T-helper 1 cell treated with Interleukin-12 subunit alpha and Interleukin-12 subunit beta and Interleukin-4 antibody, amounts not matched to agents 30 μg/mL and 1 μg/mL, for 36 hours (primary cell): ENCODE results near the gene EVA1C.
A peak's percentile ranks its signal among the peaks of the same experiment; 100 is the strongest.
"Not testable (repeated sequence)": the region's sequence is repeated elsewhere in the genome, so short reads cannot be mapped to it uniquely, and the experiment has no call there.

ENCODE experiments used
- H3K27ac Mint-ChIP-seq: one replicate; pipeline ENCODE4 v1.8.0; 2021; ENCODE audit warnings: mild to moderate bottlenecking, mixed read lengths
- H3K27me3 Mint-ChIP-seq: one replicate; pipeline ENCODE4 v1.8.0; 2021; ENCODE audit warnings: low read depth, mixed read lengths
- H3K36me3 Mint-ChIP-seq: one replicate; pipeline ENCODE4 v1.8.0; 2021; ENCODE audit warnings: low read depth, mixed read lengths
- H3K4me1 Mint-ChIP-seq: one replicate; pipeline ENCODE4 v1.8.0; 2021; ENCODE audit warnings: low read depth, mixed read lengths
- H3K4me3 Mint-ChIP-seq: one replicate; pipeline ENCODE4 v1.8.0; 2021; ENCODE audit warnings: mild to moderate bottlenecking, moderate library complexity, mixed read lengths
- H3K9me3 Mint-ChIP-seq: one replicate; pipeline ENCODE4 v1.8.0; 2021; ENCODE audit warnings: mixed read lengths

The EVA1C gene

GRCh38 chr21:32382108-32382644 lies 30.3 kb upstream of the EVA1C start:
- Mint-ChIP-seq H3K27ac (no peak overlapping the region), H3K9me3 (no peaks in the 10 kb centered on the region), H3K4me3 (no peak overlapping the region)

GRCh38 chr21:32383812-32384211 lies 28.7 kb upstream of the EVA1C start:
- Mint-ChIP-seq H3K27me3 (no peaks in the 10 kb centered on the region), H3K4me3 (no peak overlapping the region), H3K27ac (no peak overlapping the region), H3K36me3 (peaks cover 18% of the 10 kb centered on the region), H3K4me1 (peaks cover 14% of the 10 kb centered on the region), H3K9me3 (no peaks in the 10 kb centered on the region)

More at GRCh38 chr21:32382108-32382644, 30.3 kb upstream of the EVA1C start:
- H3K36me3 Mint-ChIP-seq = peaks cover 21% of the 10 kb centered on the region
- H3K27me3 Mint-ChIP-seq = no peaks in the 10 kb centered on the region
- H3K4me1 Mint-ChIP-seq = peaks cover 6% of the 10 kb centered on the region

GRCh38 chr21:32386195-32386870 lies 26.2 kb upstream of the EVA1C start:
- H3K4me3 Mint-ChIP-seq = no peak overlapping the region
- H3K36me3 Mint-ChIP-seq = peaks cover 15% of the 10 kb centered on the region
- H3K4me1 Mint-ChIP-seq = peaks cover 27% of the 10 kb centered on the region
- no peaks in the 10 kb centered on the region for H3K27me3 Mint-ChIP-seq
- no peak overlapping the region for H3K27ac Mint-ChIP-seq
- H3K9me3 Mint-ChIP-seq = no peaks in the 10 kb centered on the region

- no peak overlapping the region for H3K4me3 Mint-ChIP-seq
- peaks cover 15% of the 10 kb centered on the region for H3K36me3 Mint-ChIP-seq
- H3K27me3 Mint-ChIP-seq = no peaks in the 10 kb centered on the region
- no peaks in the 10 kb centered on the region for H3K9me3 Mint-ChIP-seq
- peaks cover 29% of the 10 kb centered on the region for H3K4me1 Mint-ChIP-seq
- H3K27ac Mint-ChIP-seq = no peak overlapping the region
Observed at GRCh38 chr21:32387151-32387550, 25.4 kb upstream of the EVA1C start.

GRCh38 chr21:32388306-32388705 lies 24.2 kb upstream of the EVA1C start:
- Mint-ChIP-seq H3K27ac (no peak overlapping the region), H3K36me3 (peaks cover 10% of the 10 kb centered on the region), H3K27me3 (no peaks in the 10 kb centered on the region), H3K4me3 (no peak overlapping the region), H3K9me3 (no peaks in the 10 kb centered on the region), H3K4me1 (peaks cover 30% of the 10 kb centered on the region)

GRCh38 chr21:32389337-32390015 lies 23.0 kb upstream of the EVA1C start:
- Mint-ChIP-seq H3K36me3 (peaks cover 10% of the 10 kb centered on the region), H3K9me3 (no peaks in the 10 kb centered on the region), H3K27ac (no peak overlapping the region), H3K4me3 (no peak overlapping the region), H3K27me3 (no peaks in the 10 kb centered on the region), H3K4me1 (peaks cover 40% of the 10 kb centered on the region)

GRCh38 chr21:32390537-32391224 lies 21.8 kb upstream of the EVA1C start:
- H3K27ac Mint-ChIP-seq, H3K36me3 Mint-ChIP-seq, H3K9me3 Mint-ChIP-seq, H3K27me3 Mint-ChIP-seq: not testable (repeated sequence)
- peak overlapping the region; percentile 25 for H3K4me3 Mint-ChIP-seq
- peaks cover 36% of the 10 kb centered on the region for H3K4me1 Mint-ChIP-seq

GRCh38 chr21:32391755-32392154 lies 20.8 kb upstream of the EVA1C start:
- H3K36me3 Mint-ChIP-seq = peaks cover 6% of the 10 kb centered on the region
- peak overlapping the region; percentile 85 for H3K4me3 Mint-ChIP-seq
- H3K4me1 Mint-ChIP-seq = peaks cover 36% of the 10 kb centered on the region
- H3K27me3 Mint-ChIP-seq = peaks cover 10% of the 10 kb centered on the region
- no peaks in the 10 kb centered on the region for H3K9me3 Mint-ChIP-seq
- H3K27ac Mint-ChIP-seq = no peak overlapping the region

- Mint-ChIP-seq H3K4me3 (peak overlapping the region; percentile 85), H3K27me3 (peaks cover 10% of the 10 kb centered on the region), H3K4me1 (peaks cover 34% of the 10 kb centered on the region), H3K9me3 (no peaks in the 10 kb centered on the region), H3K27ac (peak overlapping the region; percentile 41), H3K36me3 (peaks cover 6% of the 10 kb centered on the region)
Observed at GRCh38 chr21:32392299-32392879, 20.1 kb upstream of the EVA1C start.

GRCh38 chr21:32392880-32393676 lies 19.4 kb upstream of the EVA1C start, which contains the start of gene URB1:
Gene URB1 (minus strand): TSS chr21:32393012. CDS start chr21:32392910, 102 bp downstream.
- peak within 1 kb of the TSS; percentile 89 for H3K27ac Mint-ChIP-seq
- no peaks in the 10 kb centered on the region for H3K9me3 Mint-ChIP-seq
- H3K4me3 Mint-ChIP-seq = peak within 1 kb of the TSS; percentile 85
- H3K36me3 Mint-ChIP-seq = peaks cover 2% of the 10 kb centered on the region
- H3K4me1 Mint-ChIP-seq = peaks cover 31% of the 10 kb centered on the region
- peaks cover 11% of the 10 kb centered on the region for H3K27me3 Mint-ChIP-seq

- Mint-ChIP-seq H3K4me1 (peaks cover 28% of the 10 kb centered on the region), H3K27ac (peak overlapping the region; percentile 89), H3K4me3 (peak overlapping the region; percentile 85), H3K27me3 (peaks cover 16% of the 10 kb centered on the region), H3K9me3 (no peaks in the 10 kb centered on the region), H3K36me3 (peaks cover 2% of the 10 kb centered on the region)
Observed at GRCh38 chr21:32393677-32394001, 18.9 kb upstream of the EVA1C start.

GRCh38 chr21:32403201-32403777 lies 9.2 kb upstream of the EVA1C start:
- Mint-ChIP-seq H3K4me1 (peaks cover 6% of the 10 kb centered on the region), H3K27me3 (peaks cover 28% of the 10 kb centered on the region), H3K9me3 (no peaks in the 10 kb centered on the region), H3K4me3 (no peak overlapping the region), H3K27ac (no peak overlapping the region), H3K36me3 (no peaks in the 10 kb centered on the region)

GRCh38 chr21:32406405-32406804 lies 6.1 kb upstream of the EVA1C start:
- Mint-ChIP-seq H3K36me3 (no peaks in the 10 kb centered on the region), H3K27me3 (peaks cover 5% of the 10 kb centered on the region), H3K27ac (no peak overlapping the region), H3K4me3 (no peak overlapping the region), H3K4me1 (peaks cover 12% of the 10 kb centered on the region), H3K9me3 (no peaks in the 10 kb centered on the region)
